Measurements from ENCODE around the gene GOLM1. TPM values are rescaled to one million over a fixed set of nuclear protein-coding genes. Genes with fewer than 3 reads are reported as not detected.

Gene GOLM1
- total RNA-seq, 1 experiment from 2014 or later, result 75.1 TPM

- TF ChIP-seq ZNF512 (CRISPR knock-in tag; IDR thresholded peaks at IDR 0.05; ENCODE audit: borderline replicate concordance), result no peak
- TF ChIP-seq HMGA2 (CRISPR knock-in tag; IDR thresholded peaks at IDR 0.05), result no peak
- TF ChIP-seq FOXJ3 (CRISPR knock-in tag; IDR thresholded peaks at IDR 0.05; ENCODE audit: borderline replicate concordance), result no peak
- TF ChIP-seq CTCF (IDR thresholded peaks at IDR 0.05), result no peak
- TF ChIP-seq ZNF671 (CRISPR knock-in tag; IDR thresholded peaks at IDR 0.05), result no peak
- TF ChIP-seq MAX (CRISPR knock-in tag; IDR thresholded peaks at IDR 0.05), result 0 out of 2 replicates have a peak, but pooled peaks have one; percentile 26
- TF ChIP-seq HMGXB4 (CRISPR knock-in tag; IDR thresholded peaks at IDR 0.05), result 0 out of 2 replicates have a peak, but pooled peaks have one; percentile 2
- no peak for TF ChIP-seq JAZF1 (CRISPR knock-in tag; IDR thresholded peaks at IDR 0.05)
- no peak for TF ChIP-seq PREB (CRISPR knock-in tag; IDR thresholded peaks at IDR 0.05; ENCODE audit: borderline replicate concordance)
- no peak for TF ChIP-seq NFE2L1 (CRISPR knock-in tag; IDR thresholded peaks at IDR 0.05)
- no peak for TF ChIP-seq ATF6 (CRISPR knock-in tag; IDR thresholded peaks at IDR 0.05)
- TF ChIP-seq ZBTB43 (CRISPR knock-in tag; IDR thresholded peaks at IDR 0.05), result no peak
- no peak for TF ChIP-seq IRF2 (CRISPR knock-in tag; IDR thresholded peaks at IDR 0.05; ENCODE audit: borderline replicate concordance, low read depth)
- TF ChIP-seq TCF7 (CRISPR knock-in tag; IDR thresholded peaks at IDR 0.05; ENCODE audit: low read depth), result no peak
- no peak for TF ChIP-seq GRHL2 (CRISPR knock-in tag; IDR thresholded peaks at IDR 0.05; ENCODE audit: insufficient replicate concordance, severe bottlenecking)
- TF ChIP-seq JUN (CRISPR knock-in tag; IDR thresholded peaks at IDR 0.05), result 0 out of 2 replicates have a peak, but pooled peaks have one; percentile 17
- TF ChIP-seq FOXK1 (CRISPR knock-in tag; IDR thresholded peaks at IDR 0.05), result no peak
- TF ChIP-seq ZNF423 (CRISPR knock-in tag; IDR thresholded peaks at IDR 0.05), result peak; percentile 85
- TF ChIP-seq ZBTB21 (CRISPR knock-in tag; IDR thresholded peaks at IDR 0.05; ENCODE audit: borderline replicate concordance), result no peak
These were observed 475 bp upstream of the GOLM1 start (continued) for GRCh38 chr9:86099701-86100364.
